ENCODE measurements around the gene SMARCAD1. TPM values are rescaled to one million over a fixed set of nuclear protein-coding genes. Genes with fewer than 3 reads are reported as not detected.
"Not testable (repeated sequence)": the region's sequence is repeated elsewhere in the genome, so short reads cannot be mapped to it uniquely, and the experiment has no call there.

Gene SMARCAD1
- total RNA-seq, 4 donors from 2014 or later: 23.7 to 42.3 (median 35.6) TPM

- H3K27me3 ChIP-seq: no peaks in the 10 kb centered on the region
- DNase-seq (ENCODE audit: low spot score in 2 of 2): no peak
- TF ChIP-seq POLR2A (IDR thresholded peaks at IDR 0.05) (no peak), POLR2AphosphoS5 (IDR thresholded peaks at IDR 0.05) (no peak), EP300 (IDR thresholded peaks at IDR 0.05) (no peak)
- TF ChIP-seq, protein P1, sequence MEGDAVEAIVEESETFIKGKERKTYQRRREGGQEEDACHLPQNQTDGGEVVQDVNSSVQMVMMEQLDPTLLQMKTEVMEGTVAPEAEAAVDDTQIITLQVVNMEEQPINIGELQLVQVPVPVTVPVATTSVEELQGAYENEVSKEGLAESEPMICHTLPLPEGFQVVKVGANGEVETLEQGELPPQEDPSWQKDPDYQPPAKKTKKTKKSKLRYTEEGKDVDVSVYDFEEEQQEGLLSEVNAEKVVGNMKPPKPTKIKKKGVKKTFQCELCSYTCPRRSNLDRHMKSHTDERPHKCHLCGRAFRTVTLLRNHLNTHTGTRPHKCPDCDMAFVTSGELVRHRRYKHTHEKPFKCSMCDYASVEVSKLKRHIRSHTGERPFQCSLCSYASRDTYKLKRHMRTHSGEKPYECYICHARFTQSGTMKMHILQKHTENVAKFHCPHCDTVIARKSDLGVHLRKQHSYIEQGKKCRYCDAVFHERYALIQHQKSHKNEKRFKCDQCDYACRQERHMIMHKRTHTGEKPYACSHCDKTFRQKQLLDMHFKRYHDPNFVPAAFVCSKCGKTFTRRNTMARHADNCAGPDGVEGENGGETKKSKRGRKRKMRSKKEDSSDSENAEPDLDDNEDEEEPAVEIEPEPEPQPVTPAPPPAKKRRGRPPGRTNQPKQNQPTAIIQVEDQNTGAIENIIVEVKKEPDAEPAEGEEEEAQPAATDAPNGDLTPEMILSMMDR (IDR thresholded peaks at IDR 0.05): no peak
- no peak overlapping the region for H3K4me3 ChIP-seq
- H3K9me3 ChIP-seq: no peaks in the 10 kb centered on the region
- H3K27ac ChIP-seq: no peak overlapping the region
- H3K36me3 ChIP-seq: no peaks in the 10 kb centered on the region
- H3K4me1 ChIP-seq: peaks cover 8% of the 10 kb centered on the region
- 87% methylated on average over 3 of the region's 3 CpGs for WGBS
Observed at GRCh38 chr4:94336303-94336702, 128.6 kb downstream of the SMARCAD1 start.

- H3K27ac ChIP-seq; H3K36me3 ChIP-seq; H3K27me3 ChIP-seq; DNase-seq (ENCODE audit: low spot score in 2 of 2); H3K9me3 ChIP-seq; H3K4me3 ChIP-seq; H3K4me1 ChIP-seq: not testable (repeated sequence)
- WGBS: 83% methylated on average over 5 of the region's 5 CpGs
Observed at GRCh38 chr4:94336791-94337190, 129.1 kb downstream of the SMARCAD1 start.

DNA sequence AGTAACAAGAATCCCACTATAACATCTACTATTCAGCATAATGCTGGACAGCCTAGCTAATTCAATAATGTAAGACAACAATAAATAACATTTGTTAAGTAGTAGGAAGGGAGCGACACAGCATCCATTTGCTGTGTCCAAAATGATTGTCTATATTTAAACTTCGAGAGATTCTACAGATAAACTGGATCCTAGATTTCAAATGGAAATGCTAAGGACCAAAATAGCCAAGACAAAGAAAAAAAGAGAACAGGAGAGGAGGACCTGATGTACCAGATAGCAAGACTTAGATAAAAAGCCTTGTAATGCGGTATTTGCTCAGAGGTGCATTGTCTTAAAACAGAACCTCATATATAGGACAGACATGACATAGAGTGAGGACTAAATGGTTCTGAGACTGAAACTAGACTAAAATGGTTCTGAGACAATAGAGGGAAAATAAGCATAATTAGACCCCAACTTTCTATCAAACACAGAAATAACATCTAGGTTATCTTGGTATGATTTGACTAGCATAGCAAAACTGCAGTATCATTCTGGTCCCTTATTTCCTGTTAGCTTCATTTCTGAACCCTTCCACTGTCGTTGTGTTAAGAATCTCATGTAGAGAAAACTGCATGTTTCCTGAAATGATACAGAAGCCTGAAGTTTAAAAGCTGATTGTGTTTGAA is 131.2 kb downstream of the SMARCAD1 start:
- Histone ChIP-seq H3K4me3 (no peak overlapping the region), H3K36me3 (no peaks in the 10 kb centered on the region), H3K9me3 (no peaks in the 10 kb centered on the region), H3K27ac (no peak overlapping the region), H3K4me1 (peaks cover 8% of the 10 kb centered on the region), H3K27me3 (no peaks in the 10 kb centered on the region)
- no peak for TF ChIP-seq POLR2A (IDR thresholded peaks at IDR 0.05)
- TF ChIP-seq POLR2AphosphoS5 (IDR thresholded peaks at IDR 0.05): no peak
- TF ChIP-seq, protein P1 (IDR thresholded peaks at IDR 0.05): no peak
- no peak for TF ChIP-seq EP300 (IDR thresholded peaks at IDR 0.05)
- WGBS: 78% methylated on average over 4 of the region's 4 CpGs
- no peak for DNase-seq (ENCODE audit: low spot score in 2 of 2)

GRCh38 chr4:94339779-94340178 is 132.1 kb downstream of the SMARCAD1 start:
- no peak for TF ChIP-seq POLR2A (IDR thresholded peaks at IDR 0.05)
- TF ChIP-seq, protein P1 (IDR thresholded peaks at IDR 0.05): no peak
- TF ChIP-seq EP300 (IDR thresholded peaks at IDR 0.05): no peak
- TF ChIP-seq POLR2AphosphoS5 (IDR thresholded peaks at IDR 0.05): no peak
- WGBS: 76% methylated on average over 9 of the region's 9 CpGs
- no peaks in the 10 kb centered on the region for H3K36me3 ChIP-seq
- H3K27ac ChIP-seq: no peak overlapping the region
- no peaks in the 10 kb centered on the region for H3K27me3 ChIP-seq
- DNase-seq (ENCODE audit: low spot score in 2 of 2): no peak
- no peaks in the 10 kb centered on the region for H3K9me3 ChIP-seq
- H3K4me3 ChIP-seq: no peak overlapping the region
- peaks cover 2% of the 10 kb centered on the region for H3K4me1 ChIP-seq

Other genes starting within 250 kb of the SMARCAD1 start
- gene HPGDS, start 135.0 kb downstream of the SMARCAD1 start, total RNA-seq: 1 to 10 TPM; 1.8 to 4.8 (median 2.3) TPM
- 100 to 1,000 TPM in 2 of 4 donors, 10 to 100 TPM in 2; 90.5 to 148 (median 115) TPM for gene PDLIM5, start 244.1 kb downstream of the SMARCAD1 start, total RNA-seq

All from suprapubic skin (tissue), 4 donors.